Neuron (in vitro differentiated cells): Measurements from ENCODE around the gene OR2A7.
"Not testable (repeated sequence)": the region's sequence is repeated elsewhere in the genome, so short reads cannot be mapped to it uniquely, and the experiment has no call there.

Experiments used
- H2AFZ ChIP-seq: one replicate; pipeline ENCODE4 v1.6.1; 2013; ENCODE audit warnings: low read depth, mild to moderate bottlenecking, inconsistent platforms, low read length, moderate library complexity
- H3K27me3 ChIP-seq: one replicate; pipeline ENCODE4 v1.6.1; 2013; ENCODE audit warnings: low read length; ENCODE audit not compliant: insufficient read depth
- H3K36me3 ChIP-seq: one replicate; pipeline ENCODE4 v1.6.1; 2013; ENCODE audit warnings: low read length; ENCODE audit not compliant: insufficient read depth
- H3K4me1 ChIP-seq: one replicate; pipeline ENCODE4 v1.6.1; 2013; ENCODE audit warnings: low read length; ENCODE audit not compliant: insufficient read depth
- H3K4me3 ChIP-seq: 2 replicates; pipeline ENCODE4 v1.5.1; 2013; ENCODE audit warnings: mild to moderate bottlenecking, low read length, moderate library complexity
- H3K9me3 ChIP-seq: one replicate; pipeline ENCODE4 v1.6.1; 2013; ENCODE audit warnings: low read length

The OR2A7 gene

GRCh38 chr7:144264692-144265091 is at the start of gene OR2A7:
Gene OR2A7 (minus strand): TSS chr7:144264792. CDS start chr7:144259628, 5,164 bp downstream.
- H3K4me3 ChIP-seq, H3K27me3 ChIP-seq, H2AFZ ChIP-seq, H3K36me3 ChIP-seq, H3K9me3 ChIP-seq, H3K4me1 ChIP-seq: not testable (repeated sequence)

DNA sequence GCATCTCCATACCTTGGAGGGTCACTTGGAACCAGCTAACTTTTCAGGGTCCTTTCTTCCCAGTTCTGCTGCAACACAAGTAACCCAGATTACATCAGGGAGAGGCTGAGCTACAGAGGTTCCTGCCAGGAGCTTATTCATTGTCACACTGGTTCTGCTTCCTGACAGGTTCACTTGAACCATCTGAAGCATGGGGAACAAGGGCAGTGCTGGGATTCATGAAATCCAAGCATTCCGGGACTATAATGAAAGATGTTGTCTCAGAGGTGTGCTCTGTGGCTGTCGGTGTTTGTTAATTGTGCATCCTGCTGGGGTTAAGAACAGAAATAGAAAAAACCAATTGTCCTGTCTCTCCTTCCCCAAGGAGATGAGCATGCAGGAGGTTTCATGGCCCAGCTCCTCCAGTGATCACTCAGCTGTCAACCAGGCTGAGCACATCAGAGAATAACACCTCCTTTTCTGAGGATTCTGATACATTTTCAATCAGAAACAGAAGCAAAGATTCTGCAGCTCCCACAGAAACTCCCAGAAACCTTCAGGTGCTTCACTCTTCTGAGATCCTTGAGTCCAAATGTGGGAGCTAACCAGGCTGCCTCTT is 47.4 kb upstream of the OR2A7 start, which contains the start of gene OR2A1:
TSS of gene OR2A1 (plus strand) at position 548 of the 598 bp plus-strand sequence. CDS start 5,706 bp downstream, outside the sequence.
- H3K9me3 ChIP-seq, H3K4me1 ChIP-seq, H2AFZ ChIP-seq, H3K4me3 ChIP-seq, H3K36me3 ChIP-seq, H3K27me3 ChIP-seq: not testable (repeated sequence)

GRCh38 chr7:144311218-144311617 is 46.6 kb upstream of the OR2A7 start:
- not testable (repeated sequence) for H3K27me3 ChIP-seq, H3K9me3 ChIP-seq, H3K36me3 ChIP-seq, H2AFZ ChIP-seq, H3K4me1 ChIP-seq, H3K4me3 ChIP-seq

DNA sequence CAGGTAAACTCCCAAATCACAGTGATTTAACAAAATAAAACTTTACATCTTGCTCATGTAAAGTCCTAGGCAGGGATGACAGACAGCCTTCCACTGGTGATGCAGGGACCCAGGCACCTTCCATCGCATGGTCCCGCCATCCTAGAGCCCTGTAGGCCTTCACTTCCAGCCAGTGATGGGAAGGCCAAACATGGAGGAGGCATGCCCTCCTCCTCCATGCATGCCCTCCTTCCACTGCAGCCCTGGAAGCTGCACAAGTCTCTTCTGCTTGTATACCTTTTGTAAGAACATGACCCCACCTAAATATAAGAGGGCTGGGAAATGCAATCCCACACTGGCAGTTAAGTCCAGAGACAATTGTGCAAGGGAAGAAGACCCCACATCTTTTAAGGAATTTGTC is 45.1 kb upstream of the OR2A7 start:
- H3K36me3 ChIP-seq: not testable (repeated sequence)

GRCh38 chr7:144305156-144305555 is 40.6 kb upstream of the OR2A7 start:
- H3K36me3 ChIP-seq, H3K4me3 ChIP-seq, H3K27me3 ChIP-seq, H2AFZ ChIP-seq, H3K9me3 ChIP-seq, H3K4me1 ChIP-seq: not testable (repeated sequence)

More for the DNA sequence above, 45.1 kb upstream of the OR2A7 start:
- not testable (repeated sequence) for H3K9me3 ChIP-seq, H3K4me3 ChIP-seq, H3K4me1 ChIP-seq, H3K27me3 ChIP-seq, H2AFZ ChIP-seq

GRCh38 chr7:144303607-144304006 is 39.0 kb upstream of the OR2A7 start:
- H3K27me3 ChIP-seq, H3K36me3 ChIP-seq, H3K4me3 ChIP-seq, H3K4me1 ChIP-seq, H2AFZ ChIP-seq, H3K9me3 ChIP-seq: not testable (repeated sequence)

DNA sequence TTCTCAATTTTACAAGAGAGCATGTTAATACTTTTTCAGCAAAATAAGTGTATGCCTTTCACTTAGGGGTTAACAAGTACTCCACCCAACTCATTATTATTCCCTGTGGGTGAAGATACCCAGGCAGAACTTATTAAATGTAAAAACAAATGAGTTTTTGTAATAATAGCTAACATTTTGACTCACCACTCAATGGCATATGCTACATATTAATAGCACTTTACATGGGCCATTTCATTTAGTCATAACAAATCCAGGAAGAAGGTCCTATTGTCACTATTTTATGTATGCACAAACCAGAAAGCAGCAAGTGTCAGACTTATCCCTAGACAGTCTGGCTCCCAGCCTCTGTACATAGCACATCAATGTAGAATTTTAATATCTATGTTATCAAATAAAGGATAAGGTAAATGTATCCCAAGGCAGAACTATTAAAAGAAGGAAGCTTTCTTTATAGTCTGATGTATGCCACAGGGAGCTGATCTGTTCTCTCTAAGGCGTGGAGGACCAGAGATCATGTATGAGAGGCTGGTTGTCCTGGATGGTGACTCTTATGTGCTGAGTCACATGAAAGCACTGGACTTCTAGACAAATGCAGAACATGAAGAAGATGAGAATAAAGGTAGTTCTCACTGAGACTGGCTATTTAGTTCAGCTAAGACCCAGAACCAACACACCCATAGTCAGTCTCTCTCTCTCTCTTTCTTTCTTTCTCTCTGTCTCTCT is 38.1 kb upstream of the OR2A7 start:
- H3K27me3 ChIP-seq, H3K9me3 ChIP-seq, H3K4me1 ChIP-seq, H2AFZ ChIP-seq, H3K36me3 ChIP-seq, H3K4me3 ChIP-seq: not testable (repeated sequence)

DNA sequence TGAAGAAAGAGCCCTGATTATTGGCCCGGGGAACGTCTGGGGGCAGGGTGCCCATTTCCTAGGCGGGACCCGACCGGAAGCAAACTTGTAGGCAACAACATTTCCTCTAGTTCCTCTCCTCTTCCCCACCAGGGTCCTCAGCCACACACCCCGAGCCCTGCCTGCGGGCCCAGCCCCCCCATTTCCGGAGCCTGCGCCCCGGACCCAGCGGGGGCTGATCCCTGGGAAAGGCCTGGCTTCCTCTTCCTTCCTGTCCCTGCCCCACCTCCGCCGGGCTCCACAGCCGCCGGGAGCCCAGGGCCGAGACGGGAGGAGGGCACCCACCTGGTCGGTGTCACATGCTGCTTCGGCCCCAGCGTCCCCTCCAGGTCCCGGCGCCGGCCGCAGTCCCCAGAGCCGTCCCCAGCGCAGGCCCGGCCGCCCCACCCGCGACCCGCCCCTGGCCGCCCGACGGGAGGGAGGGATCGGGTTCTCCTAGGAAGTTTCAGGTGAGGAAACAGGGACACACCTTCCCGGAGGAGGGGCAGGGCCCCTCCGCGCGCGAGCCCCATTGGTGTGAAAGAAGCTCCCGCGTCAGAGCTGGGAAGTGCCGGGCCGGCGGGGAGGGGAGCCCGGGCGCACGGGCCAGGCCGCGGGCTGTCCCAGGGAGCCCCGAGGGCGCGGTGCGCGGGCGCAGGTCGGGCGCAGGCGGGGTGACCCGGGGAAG is 29.4 kb upstream of the OR2A7 start:
- not testable (repeated sequence) for H3K4me1 ChIP-seq, H3K36me3 ChIP-seq, H3K9me3 ChIP-seq, H3K27me3 ChIP-seq, H2AFZ ChIP-seq, H3K4me3 ChIP-seq

DNA sequence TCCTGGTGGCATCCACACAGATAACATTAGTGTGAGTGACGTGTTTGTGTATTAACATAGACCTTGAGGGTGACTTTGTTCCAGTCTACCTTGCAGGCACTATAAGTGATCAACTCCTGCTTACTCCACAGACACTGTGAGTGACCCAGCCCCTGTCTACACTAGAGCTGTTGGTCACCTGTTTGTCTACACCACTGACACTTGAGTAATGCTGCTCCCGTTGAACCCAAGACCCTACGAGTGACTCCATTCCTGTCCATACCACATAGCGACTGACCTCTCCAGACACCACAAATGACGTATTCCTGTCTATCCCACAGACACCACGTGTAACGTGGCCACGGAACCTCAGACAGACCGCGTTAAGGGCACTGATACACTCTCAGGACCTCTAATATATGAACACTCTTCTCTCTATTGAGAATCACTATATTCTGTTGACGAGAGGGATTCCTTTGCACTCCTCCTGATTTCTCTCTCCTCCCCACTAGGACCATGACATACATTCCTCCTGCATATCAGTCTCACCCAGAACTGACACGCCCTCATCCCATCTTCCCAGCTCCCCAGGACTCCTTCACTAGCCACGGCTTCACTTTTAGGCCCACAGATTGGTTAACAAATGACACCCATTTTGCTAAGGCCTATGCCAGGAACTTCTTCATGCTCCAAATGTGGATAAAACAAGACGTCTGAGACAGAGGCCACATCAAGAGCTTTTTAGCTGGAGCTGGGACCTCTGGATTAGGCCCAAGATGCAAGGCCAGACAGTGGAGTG is 28.0 kb upstream of the OR2A7 start:
- H2AFZ ChIP-seq, H3K4me3 ChIP-seq, H3K9me3 ChIP-seq, H3K36me3 ChIP-seq, H3K27me3 ChIP-seq, H3K4me1 ChIP-seq: not testable (repeated sequence)

DNA sequence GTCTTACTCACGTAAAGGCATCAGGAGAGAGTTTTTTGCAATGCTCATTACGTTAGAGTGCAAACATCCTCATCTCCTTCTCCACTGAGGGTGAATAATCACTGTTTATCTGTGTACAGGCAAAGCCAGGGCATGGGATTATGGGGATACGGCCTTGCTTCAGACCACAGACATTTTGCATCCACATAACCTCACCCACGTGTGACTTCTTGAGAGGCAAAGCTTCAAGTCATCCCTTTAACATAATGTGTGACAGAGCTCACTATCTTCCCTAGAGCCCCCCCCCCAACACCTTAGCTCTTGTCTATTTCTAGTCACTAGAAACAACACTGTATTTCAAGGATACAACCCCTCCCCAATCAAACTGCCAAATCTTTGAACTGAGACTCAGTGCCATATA is 27.0 kb upstream of the OR2A7 start:
- not testable (repeated sequence) for H3K9me3 ChIP-seq, H2AFZ ChIP-seq, H3K4me3 ChIP-seq, H3K36me3 ChIP-seq, H3K27me3 ChIP-seq, H3K4me1 ChIP-seq

- not testable (repeated sequence) for H3K36me3 ChIP-seq, H3K4me1 ChIP-seq, H2AFZ ChIP-seq, H3K27me3 ChIP-seq, H3K9me3 ChIP-seq, H3K4me3 ChIP-seq
Measured at GRCh38 chr7:144287171-144287784, 22.7 kb upstream of the OR2A7 start.

- H3K4me3 ChIP-seq, H2AFZ ChIP-seq, H3K9me3 ChIP-seq, H3K4me1 ChIP-seq, H3K27me3 ChIP-seq, H3K36me3 ChIP-seq: not testable (repeated sequence)
Measured at GRCh38 chr7:144283716-144284115, 19.1 kb upstream of the OR2A7 start.

- not testable (repeated sequence) for H3K9me3 ChIP-seq, H3K4me1 ChIP-seq, H3K27me3 ChIP-seq, H2AFZ ChIP-seq, H3K36me3 ChIP-seq, H3K4me3 ChIP-seq
Measured at GRCh38 chr7:144282490-144282889, 17.9 kb upstream of the OR2A7 start.
